ENCODE data around the gene MILR1.
"Not testable (repeated sequence)": the region's sequence is repeated elsewhere in the genome, so short reads cannot be mapped to it uniquely, and the experiment has no call there.

The MILR1 gene

GRCh38 chr17:64430036-64430435 lies 18.9 kb upstream of the MILR1 start:
- H3K4me2 ChIP-seq (ENCODE audit: low read length, poor library complexity, severe bottlenecking); H3K18ac ChIP-seq (ENCODE audit: low read depth in 1 of 2, low read length in 2 of 2); H3K14ac ChIP-seq (ENCODE audit: low read length in 2 of 2); H3K27me3 ChIP-seq (ENCODE audit: control insufficient read depth in 1 of 2, insufficient read depth in 1 of 2, low read length in 2 of 2); H2BK5ac ChIP-seq (ENCODE audit: low read depth, low read length, poor library complexity, severe bottlenecking); H3K4me1 ChIP-seq (ENCODE audit: control insufficient read depth, insufficient read depth, low read depth, low read length); H2BK15ac ChIP-seq (ENCODE audit: low read depth, poor library complexity, severe bottlenecking); H3K4me3 ChIP-seq (ENCODE audit: insufficient read depth in 1 of 2, low read depth in 1 of 2, low read length in 2 of 2); H2AK5ac ChIP-seq (ENCODE audit: low read length, severe bottlenecking); H4K91ac ChIP-seq (ENCODE audit: low read length); H3K79me1 ChIP-seq (replicated peaks; ENCODE audit: low read length, poor library complexity, severe bottlenecking); H3K9ac ChIP-seq (ENCODE audit: low read length); DNase-seq; H3K4ac ChIP-seq (ENCODE audit: low read depth in 1 of 2, low read length in 2 of 2); H2AFZ ChIP-seq (ENCODE audit: low read depth, low read length); H2BK12ac ChIP-seq (ENCODE audit: low read length in 2 of 2); H3K27ac ChIP-seq (ENCODE audit: low read length, poor library complexity, severe bottlenecking); H3K9me3 ChIP-seq (ENCODE audit: control insufficient read depth, low read length); H4K8ac ChIP-seq (ENCODE audit: low read length); H3K23ac ChIP-seq (ENCODE audit: low read length in 2 of 2); H2BK120ac ChIP-seq (ENCODE audit: low read depth, low read length): not testable (repeated sequence)
- H3K36me3 ChIP-seq (ENCODE audit: control insufficient read depth in 1 of 2, insufficient read depth in 2 of 2, low read depth in 1 of 2, low read length in 2 of 2) = peaks cover 0 to 15% of the 10 kb centered on the region in 2 experiments
- 84% methylated on average over 2 of the region's 2 CpGs for WGBS

GRCh38 chr17:64431534-64431933 lies 17.4 kb upstream of the MILR1 start:
- no peak overlapping the region for H2BK15ac ChIP-seq (ENCODE audit: low read depth, poor library complexity, severe bottlenecking)
- no peaks in the 10 kb centered on the region for H3K4me1 ChIP-seq (ENCODE audit: control insufficient read depth, insufficient read depth, low read depth, low read length)
- H3K27ac ChIP-seq (ENCODE audit: low read length, poor library complexity, severe bottlenecking) = no peak overlapping the region
- no peak overlapping the region for H3K4me2 ChIP-seq (ENCODE audit: low read length, poor library complexity, severe bottlenecking)
- H2BK12ac ChIP-seq (ENCODE audit: low read length in 2 of 2) = no peak overlapping the region
- DNase-seq = no peak
- H3K23ac ChIP-seq (ENCODE audit: low read length in 2 of 2) = no peak overlapping the region
- no peak overlapping the region for H4K8ac ChIP-seq (ENCODE audit: low read length)
- 89% methylated on average over 5 of the region's 6 CpGs for WGBS
- H2AFZ ChIP-seq (ENCODE audit: low read depth, low read length) = no peak overlapping the region
- no peak overlapping the region for H2BK120ac ChIP-seq (ENCODE audit: low read depth, low read length)
- H4K91ac ChIP-seq (ENCODE audit: low read length) = no peak overlapping the region
- H3K18ac ChIP-seq (ENCODE audit: low read depth in 1 of 2, low read length in 2 of 2) = no peak overlapping the region
- no peak overlapping the region for H2BK5ac ChIP-seq (ENCODE audit: low read depth, low read length, poor library complexity, severe bottlenecking)
- peaks cover 0 to 25% of the 10 kb centered on the region in 2 experiments for H3K36me3 ChIP-seq (ENCODE audit: control insufficient read depth in 1 of 2, insufficient read depth in 2 of 2, low read depth in 1 of 2, low read length in 2 of 2)
- H3K4ac ChIP-seq (ENCODE audit: low read depth in 1 of 2, low read length in 2 of 2) = no peak overlapping the region
- no peak overlapping the region for H2AK5ac ChIP-seq (ENCODE audit: low read length, severe bottlenecking)
- H3K9ac ChIP-seq (ENCODE audit: low read length) = no peak overlapping the region
- H3K9me3 ChIP-seq (ENCODE audit: control insufficient read depth, low read length) = peaks cover 5% of the 10 kb centered on the region
- no peak overlapping the region for H3K4me3 ChIP-seq (ENCODE audit: insufficient read depth in 1 of 2, low read depth in 1 of 2, low read length in 2 of 2)
- H3K79me1 ChIP-seq (replicated peaks; ENCODE audit: low read length, poor library complexity, severe bottlenecking) = no peaks in the 10 kb centered on the region
- peaks cover 0 to 8% of the 10 kb centered on the region in 2 experiments for H3K27me3 ChIP-seq (ENCODE audit: control insufficient read depth in 1 of 2, insufficient read depth in 1 of 2, low read length in 2 of 2)
- H3K14ac ChIP-seq (ENCODE audit: low read length in 2 of 2) = no peak overlapping the region

- no peak overlapping the region for H3K9ac ChIP-seq (ENCODE audit: low read length)
- H3K9me3 ChIP-seq (ENCODE audit: control insufficient read depth, low read length) = peaks cover 27% of the 10 kb centered on the region
- no peak overlapping the region for H2AFZ ChIP-seq (ENCODE audit: low read depth, low read length)
- no peak overlapping the region for H2BK15ac ChIP-seq (ENCODE audit: low read depth, poor library complexity, severe bottlenecking)
- no peaks in the 10 kb centered on the region for H3K27me3 ChIP-seq (ENCODE audit: control insufficient read depth in 1 of 2, insufficient read depth in 1 of 2, low read length in 2 of 2)
- H4K8ac ChIP-seq (ENCODE audit: low read length) = no peak overlapping the region
- peak overlapping the region in 1 of 2 experiments; percentile 8 for H3K4me3 ChIP-seq (ENCODE audit: insufficient read depth in 1 of 2, low read depth in 1 of 2, low read length in 2 of 2)
- H3K27ac ChIP-seq (ENCODE audit: low read length, poor library complexity, severe bottlenecking) = no peak overlapping the region
- H3K4me2 ChIP-seq (ENCODE audit: low read length, poor library complexity, severe bottlenecking) = no peak overlapping the region
- no peak overlapping the region for H3K4ac ChIP-seq (ENCODE audit: low read depth in 1 of 2, low read length in 2 of 2)
- no peak overlapping the region for H2AK5ac ChIP-seq (ENCODE audit: low read length, severe bottlenecking)
- no peak overlapping the region for H3K14ac ChIP-seq (ENCODE audit: low read length in 2 of 2)
- no peak overlapping the region for H2BK5ac ChIP-seq (ENCODE audit: low read depth, low read length, poor library complexity, severe bottlenecking)
- WGBS = 81% methylated on average over 5 of the region's 5 CpGs
- no peaks in the 10 kb centered on the region for H3K79me1 ChIP-seq (replicated peaks; ENCODE audit: low read length, poor library complexity, severe bottlenecking)
- no peaks in the 10 kb centered on the region for H3K4me1 ChIP-seq (ENCODE audit: control insufficient read depth, insufficient read depth, low read depth, low read length)
- no peak for DNase-seq
- peaks cover 0 to 55% of the 10 kb centered on the region in 2 experiments for H3K36me3 ChIP-seq (ENCODE audit: control insufficient read depth in 1 of 2, insufficient read depth in 2 of 2, low read depth in 1 of 2, low read length in 2 of 2)
- H2BK12ac ChIP-seq (ENCODE audit: low read length in 2 of 2) = no peak overlapping the region
- H2BK120ac ChIP-seq (ENCODE audit: low read depth, low read length) = no peak overlapping the region
- no peak overlapping the region for H4K91ac ChIP-seq (ENCODE audit: low read length)
- H3K23ac ChIP-seq (ENCODE audit: low read length in 2 of 2) = no peak overlapping the region
- no peak overlapping the region for H3K18ac ChIP-seq (ENCODE audit: low read depth in 1 of 2, low read length in 2 of 2)
Measured at GRCh38 chr17:64437944-64438525, 10.9 kb upstream of the MILR1 start.

GRCh38 chr17:64439521-64439920 lies 9.4 kb upstream of the MILR1 start:
- not testable (repeated sequence) for H3K23ac ChIP-seq (ENCODE audit: low read length in 2 of 2); H3K4ac ChIP-seq (ENCODE audit: low read depth in 1 of 2, low read length in 2 of 2); DNase-seq; H2AK5ac ChIP-seq (ENCODE audit: low read length, severe bottlenecking); H3K4me3 ChIP-seq (ENCODE audit: insufficient read depth in 1 of 2, low read depth in 1 of 2, low read length in 2 of 2); H3K14ac ChIP-seq (ENCODE audit: low read length in 2 of 2); H3K27ac ChIP-seq (ENCODE audit: low read length, poor library complexity, severe bottlenecking); H4K8ac ChIP-seq (ENCODE audit: low read length); H2BK12ac ChIP-seq (ENCODE audit: low read length in 2 of 2); H3K4me2 ChIP-seq (ENCODE audit: low read length, poor library complexity, severe bottlenecking); H2BK5ac ChIP-seq (ENCODE audit: low read depth, low read length, poor library complexity, severe bottlenecking); H3K4me1 ChIP-seq (ENCODE audit: control insufficient read depth, insufficient read depth, low read depth, low read length); H3K9ac ChIP-seq (ENCODE audit: low read length); H3K18ac ChIP-seq (ENCODE audit: low read depth in 1 of 2, low read length in 2 of 2); H3K27me3 ChIP-seq (ENCODE audit: control insufficient read depth in 1 of 2, insufficient read depth in 1 of 2, low read length in 2 of 2); H4K91ac ChIP-seq (ENCODE audit: low read length); H2BK15ac ChIP-seq (ENCODE audit: low read depth, poor library complexity, severe bottlenecking); H2AFZ ChIP-seq (ENCODE audit: low read depth, low read length); H2BK120ac ChIP-seq (ENCODE audit: low read depth, low read length); H3K79me1 ChIP-seq (replicated peaks; ENCODE audit: low read length, poor library complexity, severe bottlenecking)
- Histone ChIP-seq H3K36me3 (ENCODE audit: control insufficient read depth in 1 of 2, insufficient read depth in 2 of 2, low read depth in 1 of 2, low read length in 2 of 2) (peaks cover 0 to 62% of the 10 kb centered on the region in 2 experiments), H3K9me3 (ENCODE audit: control insufficient read depth, low read length) (peaks cover 27% of the 10 kb centered on the region)
- WGBS = no CpG with 5 or more reads among the region's 1 CpG

All from mesenchymal stem cell (in vitro differentiated cells and primary cell).